Stimulated activated CD8-positive, alpha-beta memory T cell treated with anti-CD3 and anti-CD28 coated beads, Interleukin-4, amount 100 ng/mL, for 48 hours (primary cell): ENCODE results near the gene CKAP4.

Experiments used
- DNase-seq: peaks from one replicate; pipeline ENCODE4 v3.0.0-alpha.2; 2020

Gene CKAP4

GRCh38 chr12:106274012-106274411, 26.2 kb upstream of the CKAP4 start:
- no peak for DNase-seq

DNA sequence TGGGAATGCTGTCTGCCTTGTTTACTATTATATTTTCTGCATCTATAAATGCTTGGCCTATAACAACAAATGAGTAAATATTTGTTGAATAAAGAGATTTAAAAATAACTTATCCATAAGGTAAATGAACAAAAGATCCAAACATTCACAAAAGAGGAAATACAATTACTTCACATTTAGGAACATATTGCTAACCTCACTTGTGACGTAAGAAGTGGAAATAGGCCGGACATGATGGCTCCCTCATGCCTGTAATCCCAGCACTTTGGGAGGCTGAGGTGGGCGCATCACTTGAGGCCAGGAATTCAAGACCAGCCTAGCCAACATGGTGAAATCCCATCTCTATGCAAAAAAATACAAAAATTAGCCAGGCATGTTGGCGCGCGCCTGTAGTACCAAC, 25.7 kb upstream of the CKAP4 start:
- DNase-seq, result no peak

DNA sequence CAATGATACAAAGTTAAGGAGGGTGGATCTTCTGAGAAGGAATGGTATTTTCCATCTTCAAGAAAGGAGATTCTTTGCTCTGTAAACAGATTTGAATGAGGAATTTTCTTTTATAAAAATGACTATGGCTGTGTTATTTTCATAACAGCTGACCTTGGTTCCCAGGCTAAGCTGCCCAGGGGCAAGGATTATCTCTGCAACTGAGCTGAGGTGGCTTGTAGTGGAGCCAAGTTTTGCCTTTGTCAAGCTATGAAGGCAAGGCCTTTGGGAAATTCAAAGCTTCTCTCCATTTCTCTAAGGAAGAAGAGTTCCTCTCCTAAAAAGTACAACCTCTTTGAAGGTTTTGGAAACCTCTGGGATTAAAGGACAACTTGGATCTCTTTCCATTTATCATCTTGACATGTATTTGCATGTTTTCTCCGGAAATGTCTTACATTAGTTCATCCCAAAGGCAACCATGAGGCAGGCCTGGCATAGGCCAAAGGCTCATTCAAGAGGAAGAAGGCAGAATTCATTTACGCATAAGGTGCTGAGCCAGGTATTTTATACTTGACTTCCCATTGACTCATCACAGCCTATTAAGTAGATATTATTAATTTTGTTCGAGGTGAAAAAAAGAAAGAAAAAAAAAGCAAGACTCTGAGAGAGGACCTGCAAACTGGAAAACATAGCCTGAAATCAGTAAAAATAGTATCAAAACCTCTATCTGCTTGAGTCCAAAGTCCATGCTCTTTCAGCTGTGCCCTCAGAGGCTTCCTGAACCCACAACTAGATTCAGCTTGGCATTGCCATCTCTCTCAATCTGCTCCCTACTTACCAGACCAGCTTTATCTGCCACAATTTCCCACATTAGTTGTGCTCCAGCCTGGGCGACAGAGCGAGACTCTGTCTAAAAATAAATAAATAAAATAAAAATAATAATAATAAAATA, 24.0 kb upstream of the CKAP4 start:
- no peak for DNase-seq

- DNase-seq, result no peak
Measured at GRCh38 chr12:106269150-106269771, 21.4 kb upstream of the CKAP4 start.

GRCh38 chr12:106267535-106267934, 19.7 kb upstream of the CKAP4 start:
- no peak for DNase-seq

DNA sequence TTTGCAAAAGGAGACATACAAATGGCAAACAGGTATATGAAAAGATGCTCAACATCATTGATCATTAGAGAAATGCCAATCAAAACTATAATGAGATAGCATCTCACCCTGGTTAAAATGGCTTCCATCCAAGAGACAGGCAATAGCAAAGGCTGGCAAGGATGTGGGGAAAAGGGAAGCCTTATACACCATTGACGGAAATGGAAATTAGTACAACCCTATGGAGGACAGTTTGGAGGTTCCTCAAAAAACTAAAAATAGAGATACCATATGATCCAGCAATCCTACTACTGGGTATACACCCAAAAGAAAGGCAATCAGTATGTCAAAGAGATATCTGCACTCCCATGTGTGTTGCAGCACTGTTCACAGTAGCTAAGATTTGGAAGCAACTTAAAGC, 17.3 kb upstream of the CKAP4 start:
- DNase-seq, result no peak

- no peak for DNase-seq
Measured at GRCh38 chr12:106258935-106259334, 11.1 kb upstream of the CKAP4 start.

DNA sequence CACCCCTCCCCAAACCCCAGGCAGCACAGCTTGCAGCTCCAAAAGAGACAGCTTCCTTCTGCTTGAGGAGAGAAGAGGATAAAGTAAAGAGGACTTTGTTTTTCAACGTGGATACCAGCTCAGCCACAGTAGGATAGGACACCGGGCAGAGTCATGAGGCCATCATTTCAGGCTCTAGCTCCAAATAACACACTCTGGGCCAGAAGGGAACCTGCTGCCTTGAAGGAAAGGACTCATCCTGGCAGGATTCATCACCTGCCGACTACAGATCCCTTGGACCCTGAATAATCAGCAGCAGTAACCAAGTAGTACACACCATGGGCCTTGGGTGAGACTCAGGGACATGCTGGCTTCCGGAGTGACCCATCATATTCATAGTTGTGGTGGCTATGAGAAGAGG, 10.4 kb upstream of the CKAP4 start:
- DNase-seq, result no peak

GRCh38 chr12:106256524-106256923, 8.7 kb upstream of the CKAP4 start:
- no peak for DNase-seq

GRCh38 chr12:106255952-106256351, 8.1 kb upstream of the CKAP4 start:
- no peak for DNase-seq

DNA sequence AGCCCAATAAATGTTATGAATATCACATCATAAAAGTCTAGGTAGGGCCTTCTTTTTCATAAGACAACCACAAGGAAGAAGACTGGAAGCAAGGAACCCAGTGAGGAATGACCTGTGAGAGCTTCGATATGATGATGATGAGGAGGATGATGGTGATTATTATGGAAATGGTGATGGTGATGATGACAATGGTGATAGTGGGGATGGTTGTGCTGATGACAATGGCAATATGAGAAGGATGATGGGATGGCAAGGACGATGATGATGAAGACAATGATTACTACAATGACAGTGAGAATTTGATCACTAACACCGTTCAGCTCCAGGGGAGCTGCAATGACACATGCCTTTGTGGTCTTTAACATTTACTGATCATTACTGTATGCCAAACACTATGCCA, 7.7 kb upstream of the CKAP4 start:
- no peak for DNase-seq

DNA sequence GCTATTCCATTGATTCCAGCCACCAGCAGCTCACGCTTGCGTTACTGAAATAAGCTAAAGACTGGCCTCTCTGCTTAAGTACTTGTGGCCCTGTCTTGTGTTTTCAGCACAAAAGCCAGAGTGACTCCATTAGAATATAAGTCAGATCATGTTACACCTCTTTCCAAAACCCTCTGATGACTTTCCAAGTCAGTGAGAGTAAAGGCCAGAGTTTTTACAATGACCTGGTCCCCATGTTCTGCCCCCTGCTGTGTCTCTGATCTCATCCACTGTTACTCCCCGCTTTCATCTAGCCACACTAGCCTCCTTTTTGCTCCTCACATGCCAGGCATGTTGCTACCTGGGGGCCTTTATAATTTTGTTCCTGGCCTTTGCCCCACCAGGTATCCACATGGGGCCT, 6.9 kb upstream of the CKAP4 start:
- no peak for DNase-seq

- DNase-seq, result no peak
Measured at GRCh38 chr12:106251631-106252455, 4.0 kb upstream of the CKAP4 start.

DNA sequence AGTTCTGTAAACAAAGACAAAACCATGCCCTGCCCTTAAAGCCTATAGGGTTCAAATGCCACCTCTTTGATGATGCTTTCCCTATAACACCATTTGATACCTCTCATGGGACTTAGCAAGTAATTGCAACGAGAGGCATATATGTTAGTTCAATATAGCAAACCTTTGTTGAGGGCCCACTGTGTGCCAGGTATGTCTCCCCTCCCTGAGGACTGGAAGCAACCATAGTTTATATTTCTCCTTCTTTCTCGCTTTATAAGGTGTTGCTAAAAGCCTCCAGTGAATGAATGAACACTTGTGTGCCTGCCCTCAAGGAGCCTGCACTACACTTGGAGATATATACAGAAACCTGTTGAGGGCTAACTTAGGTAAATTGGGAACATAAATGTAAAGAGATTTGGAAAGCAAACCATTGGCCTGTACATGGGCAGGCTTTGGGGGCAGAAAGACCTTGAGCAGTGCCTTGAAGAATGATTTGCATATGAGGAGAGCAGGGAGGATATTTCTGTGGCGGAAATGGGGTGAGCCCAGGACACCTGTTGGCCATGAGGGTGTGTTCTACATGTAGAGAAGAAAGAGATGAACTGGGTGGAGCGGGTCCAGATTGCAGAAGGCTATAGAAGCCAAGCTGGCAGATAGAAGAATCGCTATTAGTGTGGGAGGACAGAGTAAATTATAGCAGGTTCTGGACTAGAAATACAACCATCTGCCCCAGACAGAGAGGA, 1.8 kb upstream of the CKAP4 start:
- no peak for DNase-seq

GRCh38 chr12:106248846-106249371, 1.1 kb upstream of the CKAP4 start:
- DNase-seq, result peak; percentile 52

DNA sequence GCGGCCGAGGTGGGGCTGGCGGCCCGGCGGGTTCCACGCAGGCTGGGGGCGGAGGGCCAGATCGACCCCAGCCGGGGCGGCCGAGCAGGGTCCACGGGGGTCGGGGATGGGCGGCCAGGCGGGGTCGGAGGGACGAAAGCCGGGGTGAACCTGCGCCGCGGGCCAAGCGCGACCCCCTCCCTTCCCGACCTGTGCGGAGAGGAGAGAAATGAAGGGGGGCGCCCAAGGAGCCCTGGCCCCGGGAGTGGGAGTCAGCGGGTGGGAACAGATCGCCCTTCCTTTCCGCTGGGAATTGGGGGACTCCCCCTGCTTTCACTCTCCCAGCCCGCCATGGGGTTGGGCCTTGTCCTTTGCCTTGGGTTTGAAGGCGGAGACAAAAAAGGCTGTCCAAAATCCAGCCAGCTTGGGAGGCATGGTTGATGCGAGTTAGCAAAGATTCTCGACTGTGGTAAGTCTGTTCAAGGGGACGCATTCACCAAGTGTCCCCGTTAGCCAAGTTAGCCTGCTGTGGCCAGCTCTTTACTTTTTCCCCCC, 559 bp upstream of the CKAP4 start:
- no peak for DNase-seq

DNA sequence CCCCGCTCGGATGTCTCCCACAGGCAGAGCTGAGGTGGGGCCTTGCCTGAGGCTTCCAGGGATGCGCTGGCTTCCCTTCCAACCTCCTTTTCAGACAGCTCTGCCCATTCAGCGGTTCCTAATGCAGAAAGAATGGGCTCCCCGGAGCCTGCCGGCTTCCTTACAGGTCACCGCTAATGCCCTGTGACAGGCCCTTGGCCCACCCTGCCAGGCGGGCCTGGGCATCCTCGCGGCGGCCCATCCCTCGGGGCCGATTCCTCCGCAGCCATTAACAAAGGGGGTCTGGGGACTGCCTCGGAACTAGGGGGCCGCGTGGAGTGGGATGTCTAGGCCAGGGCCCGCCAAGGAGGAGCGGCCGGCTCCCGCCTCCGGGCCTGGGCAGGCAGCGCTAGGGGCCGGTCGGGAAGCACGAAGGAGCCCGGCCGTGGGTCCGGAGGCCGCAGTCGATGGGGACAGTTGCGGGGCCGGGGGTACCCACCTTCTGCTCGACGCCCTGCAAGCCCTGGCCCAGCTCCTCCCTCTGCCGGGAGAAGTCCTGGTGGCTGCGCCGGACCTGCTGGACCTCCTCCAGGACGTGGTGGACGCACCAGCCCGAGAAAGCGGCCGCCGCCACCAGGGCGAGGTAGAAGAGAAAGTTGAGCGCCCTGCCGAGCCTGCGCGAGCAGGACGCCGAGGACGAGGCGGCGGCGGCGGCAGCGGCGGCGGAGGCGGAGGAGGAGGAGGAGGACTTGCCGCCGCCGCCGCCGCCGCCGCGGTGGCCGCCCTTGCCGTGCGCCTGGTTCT, 738 bp downstream of the CKAP4 start:
- DNase-seq, result peak; percentile 59

DNA sequence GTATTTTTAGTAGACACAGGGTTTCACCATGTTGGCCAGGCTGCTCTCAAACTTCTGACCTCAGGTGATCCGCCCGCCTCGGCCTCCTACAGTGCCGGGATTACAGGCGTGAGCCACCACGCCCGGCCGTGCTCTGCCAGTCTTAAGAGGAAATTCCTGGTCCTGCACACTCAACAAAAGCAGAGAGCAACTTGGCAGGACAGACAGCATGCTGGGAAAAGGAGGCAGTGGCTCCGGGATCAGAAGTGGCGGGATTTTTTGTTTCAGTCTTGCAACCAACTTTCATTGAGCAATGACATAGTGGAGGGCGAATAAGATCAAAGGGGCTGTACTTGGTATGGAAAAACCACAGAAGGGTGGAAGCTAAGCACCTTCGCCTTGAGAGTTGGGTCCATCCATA, 2.1 kb downstream of the CKAP4 start:
- no peak for DNase-seq

GRCh38 chr12:106243620-106244019, 4.2 kb downstream of the CKAP4 start:
- DNase-seq, result no peak

DNA sequence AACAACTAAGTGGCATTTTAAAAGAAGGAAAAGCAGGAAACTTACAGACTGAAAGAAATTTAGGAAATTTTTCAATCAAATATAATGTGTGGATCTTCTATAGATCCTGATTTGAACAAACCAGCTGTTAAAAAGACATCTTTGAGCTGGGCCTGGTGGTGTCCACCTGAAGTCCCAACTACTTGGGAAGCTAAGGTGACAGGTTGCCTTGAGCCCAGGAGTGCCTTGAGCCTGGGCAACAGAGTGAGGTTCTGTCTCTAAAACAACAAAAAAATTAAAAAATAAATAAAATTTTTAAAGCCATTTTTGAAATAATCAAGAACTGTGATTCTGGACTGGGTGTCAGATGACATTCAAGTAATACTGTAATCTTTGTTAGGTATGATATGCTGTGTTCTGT, 7.0 kb downstream of the CKAP4 start:
- no peak for DNase-seq

DNA sequence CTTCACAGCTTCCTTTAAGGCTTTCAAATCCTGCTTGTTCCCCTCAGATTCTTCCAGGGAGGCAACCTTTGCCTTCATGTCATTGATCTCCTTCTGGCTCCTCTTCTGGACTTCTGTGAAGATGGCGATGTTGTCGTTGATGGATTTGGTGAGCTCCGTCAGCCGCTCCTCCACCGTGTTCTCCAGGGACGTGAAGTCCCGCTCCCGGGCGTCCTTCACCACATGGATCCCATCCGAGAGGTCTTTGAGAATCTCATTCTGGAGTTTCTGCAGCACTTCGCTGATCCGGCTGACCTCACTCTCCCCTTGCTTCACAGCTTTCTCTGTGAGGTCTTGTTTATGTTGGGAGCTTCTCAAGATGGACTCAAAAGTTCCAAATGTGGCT, 7.9 kb downstream of the CKAP4 start:
- no peak for DNase-seq
